ENCODE results near the gene DMBT1.

Gene DMBT1

GRCh38 chr10:122664501-122664900 lies 103.9 kb downstream of the DMBT1 start:
- no peak overlapping the region for H3K27ac ChIP-seq
- no peak for DNase-seq (ENCODE audit: low read depth, low spot score)

- no peak overlapping the region for H3K27ac ChIP-seq
- DNase-seq (ENCODE audit: low read depth, low spot score): no peak
Measured at GRCh38 chr10:122665329-122665860, 104.8 kb downstream of the DMBT1 start.

- DNase-seq (ENCODE audit: low read depth, low spot score): no peak
- no peak overlapping the region for H3K27ac ChIP-seq
Measured at GRCh38 chr10:122665946-122666345, 105.4 kb downstream of the DMBT1 start.

GRCh38 chr10:122669045-122669444 lies 108.5 kb downstream of the DMBT1 start:
- no peak overlapping the region for H3K27ac ChIP-seq
- DNase-seq (ENCODE audit: low read depth, low spot score): no peak

GRCh38 chr10:122669842-122670241 lies 109.3 kb downstream of the DMBT1 start:
- no peak for DNase-seq (ENCODE audit: low read depth, low spot score)

GRCh38 chr10:122671355-122671754 lies 110.8 kb downstream of the DMBT1 start:
- DNase-seq (ENCODE audit: low read depth, low spot score): no peak
- no peak overlapping the region for H3K27ac ChIP-seq

More at GRCh38 chr10:122669842-122670241, 109.3 kb downstream of the DMBT1 start:
- H3K27ac ChIP-seq: no peak overlapping the region

- H3K27ac ChIP-seq: no peak overlapping the region
Measured at GRCh38 chr10:122672655-122673054, 112.1 kb downstream of the DMBT1 start.

GRCh38 chr10:122673269-122673668 lies 112.7 kb downstream of the DMBT1 start:
- no peak overlapping the region for H3K27ac ChIP-seq
- no peak for DNase-seq (ENCODE audit: low read depth, low spot score)

More at GRCh38 chr10:122672655-122673054, 112.1 kb downstream of the DMBT1 start:
- DNase-seq (ENCODE audit: low read depth, low spot score): no peak

GRCh38 chr10:122673731-122674130 lies 113.2 kb downstream of the DMBT1 start:
- no peak overlapping the region for H3K27ac ChIP-seq
- DNase-seq (ENCODE audit: low read depth, low spot score): no peak

- DNase-seq (ENCODE audit: low read depth, low spot score): no peak
- no peak overlapping the region for H3K27ac ChIP-seq
Measured at GRCh38 chr10:122674781-122675180, 114.2 kb downstream of the DMBT1 start.

GRCh38 chr10:122675278-122675677 lies 114.7 kb downstream of the DMBT1 start:
- no peak for DNase-seq (ENCODE audit: low read depth, low spot score)
- no peak overlapping the region for H3K27ac ChIP-seq

GRCh38 chr10:122678266-122678665 lies 117.7 kb downstream of the DMBT1 start:
- H3K27ac ChIP-seq: no peak overlapping the region
- no peak for DNase-seq (ENCODE audit: low read depth, low spot score)

- DNase-seq (ENCODE audit: low read depth, low spot score): no peak
Measured at GRCh38 chr10:122682522-122682921, 122.0 kb downstream of the DMBT1 start.

GRCh38 chr10:122688293-122688989 lies 127.9 kb downstream of the DMBT1 start:
- H3K27ac ChIP-seq: no peak overlapping the region
- DNase-seq (ENCODE audit: low read depth, low spot score): no peak

More at GRCh38 chr10:122682522-122682921, 122.0 kb downstream of the DMBT1 start:
- H3K27ac ChIP-seq: no peak overlapping the region

GRCh38 chr10:122689146-122689820 lies 128.7 kb downstream of the DMBT1 start:
- H3K27ac ChIP-seq: no peak overlapping the region
- DNase-seq (ENCODE audit: low read depth, low spot score): no peak

- H3K27ac ChIP-seq: no peak overlapping the region
- no peak for DNase-seq (ENCODE audit: low read depth, low spot score)
Measured at GRCh38 chr10:122692744-122693143, 132.2 kb downstream of the DMBT1 start.

All from epithelial cell of prostate (primary cell).